Sigmoid colon (tissue), 7 donors: Measurements from ENCODE around the gene SLCO3A1. TPM values are rescaled to one million over a fixed set of nuclear protein-coding genes. Genes with fewer than 3 reads are reported as not detected.
A peak's percentile ranks its signal among the peaks of the same experiment; 100 is the strongest.

Experiments used
- DNase-seq: peaks from one replicate; pipeline ENCODE4 v3.0.0-alpha.2; 2019
- H3K27ac ChIP-seq, 4 donors: fragments of 200-600 bp; sonication (generic); one replicate each; pipeline ENCODE4 v1.5.1; 2016 to 2019; ENCODE audit warnings: mild to moderate bottlenecking in 1 of 4
- H3K27me3 ChIP-seq, 3 donors: fragments of 200-600 bp; sonication (generic); one replicate each; pipeline ENCODE4 v1.5.1; 2019; ENCODE audit warnings: mild to moderate bottlenecking in 1 of 3
- H3K36me3 ChIP-seq, 4 donors: fragments of 200-600 bp; sonication (generic); one replicate each; pipeline ENCODE4 v1.5.1; 2016 to 2019
- H3K4me1 ChIP-seq, 4 donors: fragments of 200-600 bp; sonication (generic); one replicate each; pipeline ENCODE4 v1.5.1; 2017 to 2019
- H3K4me3 ChIP-seq, 4 donors: fragments of 200-600 bp; sonication (generic); one replicate each; pipeline ENCODE4 v1.5.1; 2017 to 2019; ENCODE audit warnings: mild to moderate bottlenecking in 2 of 4, moderate library complexity in 1 of 4
- H3K9me3 ChIP-seq, 4 donors: fragments of 200-600 bp in 3 of 4; sonication (generic) in 3 of 4; one replicate each; pipeline versions ENCODE4 v1.5.1 to v1.6.1; 2013 to 2019
- CTCF ChIP-seq, 4 experiments: fragments of 450-650 bp in 3 of 4; fragments of 200-600 bp in 1 of 4; IDR thresholded peaks; one replicate each; pipeline ENCODE4 v1.5.1; 2016 to 2019; ENCODE audit warnings: antibody characterized with exemption in 4 of 4, mild to moderate bottlenecking in 3 of 4, moderate library complexity in 2 of 4
- EP300 ChIP-seq, 4 donors: sonication (generic); formaldehyde crosslinking; IDR thresholded peaks; one replicate each; pipeline ENCODE4 v1.6.1; 2017; ENCODE audit warnings: antibody characterized with exemption in 4 of 4
- POLR2A ChIP-seq, 2 donors: fragments of 450-650 bp; IDR thresholded peaks; one replicate each; pipeline ENCODE4 v1.6.1; 2016; ENCODE audit warnings: antibody characterized with exemption in 2 of 2, mild to moderate bottlenecking in 2 of 2, moderate library complexity in 2 of 2
- POLR2AphosphoS5 ChIP-seq, 4 donors: sonication (generic); formaldehyde crosslinking; IDR thresholded peaks; one replicate each; pipeline ENCODE4 v1.6.1; 2017; ENCODE audit warnings: antibody characterized with exemption in 4 of 4
- WGBS, 2 donors: extraction: QIAGEN DNeasy Blood & Tissue Kit; methylation state at CpG; one replicate each; pipeline ENCODE4 v1.1.7; 2013; 5-methylcytosine and 5-hydroxymethylcytosine counted together
- intact Hi-C: fragments of 100-400 bp; cut with DNase I; formaldehyde crosslinking; loops from one replicate; pipeline ENCODE4 v1.15.1; 2023
- polyA plus RNA-seq, 3 donors: library from polyadenylated mRNA; stranded (reverse); fragments of 200-250 nt; gene quantifications; one replicate each; pipeline ENCODE4 v1.2.3, GENCODE V29; 2013
- total RNA-seq, 4 donors: library from RNA; depleted of rRNA; stranded (reverse); fragments of >200 nt; gene quantifications; one replicate each; pipeline ENCODE4 v1.1.0, GENCODE V29; 2016
- donor health status: healthy with polysubstance abuse.
- donor health status: Bipolar disorder and iron deficiency.
- donor health status: healthy.

Gene SLCO3A1
- total and polyA plus RNA-seq, 7 donors: 1.4 to 10.5 (median 4.6) TPM

DNA sequence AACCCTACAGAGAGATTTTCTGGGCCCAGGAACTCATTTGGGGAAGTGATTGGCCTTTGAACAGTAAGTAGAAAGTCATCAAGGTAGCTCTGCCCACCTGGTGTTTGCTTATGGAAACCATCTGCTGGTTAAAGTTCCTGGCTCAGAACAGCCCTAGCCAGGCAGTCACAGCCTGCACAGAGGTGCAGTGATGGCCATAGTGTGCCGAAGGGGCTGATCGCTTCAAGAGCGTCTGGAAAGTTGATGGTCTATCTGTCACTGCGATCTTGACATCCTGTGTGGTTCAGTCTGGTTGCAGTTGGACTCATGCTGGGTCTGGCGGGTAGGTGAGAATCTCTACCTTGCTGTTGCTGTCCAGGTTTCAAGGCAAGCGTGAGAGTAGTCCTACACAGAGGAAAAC is 151.6 kb downstream of the SLCO3A1 start:
- intact Hi-C loops: no loop called here
- no peak overlapping the region for H3K27ac ChIP-seq
- no peaks in the 10 kb centered on the region for H3K4me1 ChIP-seq
- no peaks in the 10 kb centered on the region for H3K9me3 ChIP-seq
- H3K4me3 ChIP-seq: no peak overlapping the region
- WGBS, 2 donors: 30 to 74% methylated on average over 6 of the region's 6 CpGs
- no peaks in the 10 kb centered on the region for H3K36me3 ChIP-seq
- no peak for DNase-seq
- TF ChIP-seq EP300 (IDR thresholded peaks at IDR 0.05): no peak
- TF ChIP-seq POLR2AphosphoS5 (IDR thresholded peaks at IDR 0.05): no peak
- TF ChIP-seq POLR2A (IDR thresholded peaks at IDR 0.05): no peak
- no peaks in the 10 kb centered on the region for H3K27me3 ChIP-seq

- H3K36me3 ChIP-seq: no peaks in the 10 kb centered on the region
- intact Hi-C loops: no loop called here
- no peaks in the 10 kb centered on the region for H3K4me1 ChIP-seq
- DNase-seq: no peak
- H3K27me3 ChIP-seq: no peaks in the 10 kb centered on the region
- 46 to 82% methylated on average over 7 of the region's 7 CpGs for WGBS, 2 donors
- H3K27ac ChIP-seq: no peak overlapping the region
- H3K9me3 ChIP-seq: no peaks in the 10 kb centered on the region
- no peak for TF ChIP-seq POLR2AphosphoS5 (IDR thresholded peaks at IDR 0.05)
- no peak for TF ChIP-seq CTCF (IDR thresholded peaks at IDR 0.05)
- no peak for TF ChIP-seq EP300 (IDR thresholded peaks at IDR 0.05)
- TF ChIP-seq POLR2A (IDR thresholded peaks at IDR 0.05): no peak
- H3K4me3 ChIP-seq: no peak overlapping the region
Observed at GRCh38 chr15:92006186-92007028, 152.9 kb downstream of the SLCO3A1 start.

GRCh38 chr15:92009162-92009561 is 155.7 kb downstream of the SLCO3A1 start:
- no peak for TF ChIP-seq POLR2A (IDR thresholded peaks at IDR 0.05)
- TF ChIP-seq POLR2AphosphoS5 (IDR thresholded peaks at IDR 0.05): no peak
- no peak for TF ChIP-seq EP300 (IDR thresholded peaks at IDR 0.05)
- no peak for TF ChIP-seq CTCF (IDR thresholded peaks at IDR 0.05)
- H3K27ac ChIP-seq: no peak overlapping the region
- H3K4me3 ChIP-seq: no peak overlapping the region
- intact Hi-C loops: no loop called here
- H3K27me3 ChIP-seq: no peaks in the 10 kb centered on the region
- WGBS, 2 donors: 77 to 84% methylated on average over 6 of the region's 6 CpGs
- no peaks in the 10 kb centered on the region for H3K36me3 ChIP-seq
- H3K4me1 ChIP-seq: no peaks in the 10 kb centered on the region
- H3K9me3 ChIP-seq: no peaks in the 10 kb centered on the region
- DNase-seq: no peak

DNA sequence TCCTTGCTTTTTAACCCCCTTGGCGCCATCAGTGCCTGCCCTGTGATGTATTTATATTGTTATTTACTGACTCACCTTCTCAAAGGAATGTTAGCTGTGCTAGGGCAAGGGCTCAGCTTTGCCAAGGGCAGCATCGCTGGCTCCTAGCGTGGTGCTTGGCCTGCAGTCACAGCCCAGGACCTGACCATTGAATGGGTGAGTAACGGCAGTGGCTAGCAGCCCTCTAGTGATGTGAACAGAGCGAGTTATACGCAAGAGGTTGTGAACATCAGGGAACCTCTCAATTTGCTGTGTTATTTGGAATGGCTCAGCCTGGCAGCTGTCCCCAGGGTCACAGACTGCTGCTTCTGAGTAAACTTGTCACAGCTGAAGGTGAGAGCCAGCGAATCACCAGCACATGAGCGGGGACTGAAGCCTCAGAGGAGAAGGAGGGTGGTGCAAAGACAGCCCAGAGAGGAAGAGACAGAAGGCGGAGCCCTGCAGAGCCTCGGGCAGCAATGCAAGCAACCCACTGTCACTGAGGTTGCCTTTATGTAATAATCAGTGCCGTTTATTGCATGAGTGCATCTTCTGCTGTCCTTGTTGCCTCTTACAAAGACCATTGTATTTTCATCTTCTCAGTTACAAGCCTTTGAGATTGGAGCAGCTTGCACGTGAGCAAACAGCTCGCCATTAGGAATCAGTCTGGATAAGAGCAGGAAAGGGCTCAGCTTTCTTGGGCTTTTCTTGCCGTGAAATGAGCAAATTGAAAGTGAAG is 158.3 kb downstream of the SLCO3A1 start:
- H3K4me3 ChIP-seq: no peak overlapping the region
- 73 to 84% methylated on average over 14 of the region's 14 CpGs for WGBS, 2 donors
- H3K36me3 ChIP-seq: no peaks in the 10 kb centered on the region
- H3K27me3 ChIP-seq: no peaks in the 10 kb centered on the region
- DNase-seq: no peak
- H3K9me3 ChIP-seq: no peaks in the 10 kb centered on the region
- H3K27ac ChIP-seq: peak overlapping the region in 1 of 4 donors; percentile 9
- no peaks in the 10 kb centered on the region for H3K4me1 ChIP-seq
- intact Hi-C loops: no loop called here
- TF ChIP-seq POLR2AphosphoS5 (IDR thresholded peaks at IDR 0.05) (no peak), POLR2A (IDR thresholded peaks at IDR 0.05) (no peak), EP300 (IDR thresholded peaks at IDR 0.05) (no peak), CTCF (IDR thresholded peaks at IDR 0.05) (no peak)

DNA sequence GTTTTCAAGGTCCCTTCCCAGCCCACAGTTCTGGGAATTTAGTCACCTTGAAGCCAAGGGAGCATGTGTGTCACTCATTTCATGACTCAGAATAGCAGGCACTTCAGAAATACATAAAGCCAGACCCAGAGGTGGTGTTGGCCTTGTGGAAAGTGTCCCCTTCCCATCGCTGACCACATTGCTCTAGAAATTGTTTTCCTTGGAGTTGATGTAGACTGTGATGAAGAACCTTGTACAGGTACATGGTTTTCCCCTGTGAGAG is 158.8 kb downstream of the SLCO3A1 start:
- Histone ChIP-seq H3K4me3 (no peak overlapping the region), H3K36me3 (no peaks in the 10 kb centered on the region), H3K27ac (peak overlapping the region in 1 of 4 donors; percentile 9), H3K4me1 (no peaks in the 10 kb centered on the region), H3K27me3 (no peaks in the 10 kb centered on the region), H3K9me3 (no peaks in the 10 kb centered on the region)
- 93 to 95% methylated on average over 1 of the region's 1 CpG for WGBS, 2 donors
- no peak for TF ChIP-seq CTCF (IDR thresholded peaks at IDR 0.05)
- TF ChIP-seq POLR2AphosphoS5 (IDR thresholded peaks at IDR 0.05): no peak
- TF ChIP-seq POLR2A (IDR thresholded peaks at IDR 0.05): no peak
- no peak for TF ChIP-seq EP300 (IDR thresholded peaks at IDR 0.05)
- no peak for DNase-seq
- intact Hi-C loops: no loop called here
